ENCODE results near the gene CRHR2.

Gene CRHR2

DNA sequence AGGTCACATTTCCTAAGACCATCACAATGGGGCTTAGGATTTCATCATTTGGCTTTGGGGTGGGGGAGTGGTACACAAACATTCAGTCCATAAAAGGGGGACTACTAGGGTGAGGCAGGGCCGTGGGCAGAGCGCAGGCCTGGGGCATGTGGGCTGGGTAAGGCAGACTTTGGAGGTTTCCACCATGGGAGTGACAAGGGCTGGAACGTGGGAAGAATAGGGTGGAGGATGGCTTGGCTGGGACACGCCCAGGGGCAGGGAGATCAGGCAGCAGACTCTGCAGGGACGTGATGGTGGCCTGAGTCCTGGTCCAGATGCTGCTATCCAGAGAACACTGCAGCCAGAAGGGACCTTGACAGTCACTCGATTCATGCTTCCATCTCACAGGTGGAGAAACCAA lies 24.7 kb upstream of the CRHR2 start:
- DNase-seq (ENCODE audit: low read depth): no peak

DNA sequence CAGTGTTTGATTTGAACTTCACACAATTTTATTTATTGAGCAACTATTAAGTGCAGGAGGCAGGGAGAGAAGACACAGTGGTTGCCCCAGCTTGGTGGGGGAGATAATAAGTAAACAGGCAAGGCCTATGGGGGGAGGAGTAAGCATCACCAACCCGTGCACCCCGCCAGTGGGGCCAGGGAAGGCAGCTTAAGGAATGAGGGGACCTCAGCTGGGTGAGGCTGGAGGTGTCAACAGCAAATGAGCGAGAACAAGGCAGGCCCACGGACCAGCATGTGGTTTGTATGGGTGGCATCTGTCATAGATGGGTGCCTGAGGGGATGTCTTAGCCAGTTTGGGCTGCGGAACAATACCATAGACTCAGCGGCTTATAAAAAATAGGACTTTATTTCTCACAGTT lies 24.1 kb upstream of the CRHR2 start:
- no peak for DNase-seq (ENCODE audit: low read depth)

DNA sequence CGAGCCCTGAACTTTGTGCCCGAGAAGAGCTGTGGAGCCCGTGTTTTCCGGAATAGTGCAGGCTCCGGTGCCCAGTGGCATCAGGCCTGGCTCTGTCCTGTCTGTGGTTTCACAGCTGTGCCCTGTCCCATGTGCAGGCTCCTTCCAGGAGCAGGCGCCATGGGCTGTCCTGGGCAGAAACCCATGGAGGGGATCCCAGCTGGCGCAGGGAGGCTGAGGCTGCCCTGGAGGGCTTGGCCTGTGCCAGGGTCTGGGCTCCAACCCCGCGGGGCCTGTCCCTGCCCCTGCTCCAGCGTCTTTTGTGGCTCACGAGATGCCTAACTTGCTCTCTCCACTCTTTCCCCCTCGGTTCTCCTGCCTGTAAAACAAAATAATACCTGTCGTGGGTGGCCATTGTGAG lies 23.3 kb upstream of the CRHR2 start:
- DNase-seq (ENCODE audit: low read depth): no peak

DNA sequence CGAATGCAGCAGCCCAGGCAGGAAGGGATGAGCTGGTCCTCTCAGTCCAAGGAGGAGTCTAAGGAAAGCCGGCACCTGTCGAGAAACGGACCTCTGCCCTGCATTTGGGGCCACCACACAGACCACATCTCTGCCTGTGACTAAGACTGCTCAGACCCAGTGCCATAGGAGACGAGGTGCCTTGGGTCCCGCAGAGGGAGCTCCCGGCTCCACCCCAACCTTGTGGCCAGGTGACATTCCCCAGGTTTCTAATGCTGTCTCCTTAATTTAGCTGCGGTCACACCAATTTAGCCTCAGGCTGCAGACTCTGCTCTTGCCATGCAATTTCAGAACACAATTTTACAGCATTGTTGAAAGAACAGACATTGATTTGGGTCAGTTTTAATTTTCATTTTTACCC lies 22.8 kb upstream of the CRHR2 start:
- DNase-seq (ENCODE audit: low read depth): no peak

DNA sequence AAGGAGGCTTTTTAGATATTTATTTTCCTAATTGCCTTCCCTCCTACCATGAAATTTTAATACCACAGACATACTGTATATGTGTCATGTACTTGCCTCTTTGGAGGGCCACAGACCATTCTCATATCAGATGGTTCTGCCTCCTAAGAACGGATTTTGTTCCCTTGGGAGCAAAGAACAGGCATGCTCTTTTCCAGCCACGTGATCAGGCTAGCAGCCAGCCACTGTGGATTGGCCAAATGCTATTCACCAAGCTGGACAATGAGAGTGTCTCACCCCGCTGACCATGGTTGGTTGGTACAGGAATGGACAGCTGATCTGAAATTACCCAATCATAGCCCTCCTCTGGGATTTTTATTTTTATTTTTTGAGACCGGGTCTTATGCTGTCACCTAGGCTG lies 21.5 kb upstream of the CRHR2 start:
- no peak for DNase-seq (ENCODE audit: low read depth)

DNA sequence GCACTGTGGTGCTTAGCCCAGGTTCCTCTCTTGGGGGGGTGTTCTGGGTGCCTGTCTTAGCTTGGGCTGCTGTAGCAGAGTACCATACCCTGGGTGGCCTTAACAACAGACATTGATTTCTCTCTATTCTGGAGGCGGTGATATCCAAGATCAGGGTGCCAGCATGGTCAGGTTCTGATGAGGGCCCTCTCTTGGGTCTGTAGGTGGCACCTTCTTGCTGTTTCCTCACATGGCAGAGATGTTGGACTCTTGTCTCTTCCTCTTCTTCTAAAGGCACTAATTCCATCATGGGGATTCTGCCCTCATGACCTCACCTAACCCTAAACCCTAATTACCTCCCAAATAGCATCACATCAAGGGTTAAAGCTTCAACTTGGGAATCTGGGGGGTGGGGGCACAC lies 19.9 kb upstream of the CRHR2 start:
- no peak for DNase-seq (ENCODE audit: low read depth)

DNA sequence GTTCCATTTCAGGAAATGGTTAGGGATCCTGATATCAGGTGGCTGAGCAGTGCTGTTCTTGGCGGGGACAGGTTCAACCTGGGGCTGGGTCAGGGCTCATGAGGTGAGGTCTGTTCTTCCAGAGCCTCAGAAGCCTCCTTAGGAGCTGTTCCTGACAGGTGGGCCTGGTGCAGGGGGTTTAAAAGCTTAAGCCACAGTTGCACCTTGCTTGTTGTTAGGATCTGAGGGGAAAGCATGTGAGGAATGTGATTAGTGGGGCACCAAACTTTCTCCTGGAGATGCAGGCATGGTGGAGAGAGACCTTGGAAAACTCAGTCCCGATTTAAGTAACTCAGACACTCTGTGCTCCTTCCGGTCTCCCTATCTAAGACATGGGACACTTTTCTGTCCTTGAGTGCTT lies 18.7 kb upstream of the CRHR2 start:
- DNase-seq (ENCODE audit: low read depth): no peak

DNA sequence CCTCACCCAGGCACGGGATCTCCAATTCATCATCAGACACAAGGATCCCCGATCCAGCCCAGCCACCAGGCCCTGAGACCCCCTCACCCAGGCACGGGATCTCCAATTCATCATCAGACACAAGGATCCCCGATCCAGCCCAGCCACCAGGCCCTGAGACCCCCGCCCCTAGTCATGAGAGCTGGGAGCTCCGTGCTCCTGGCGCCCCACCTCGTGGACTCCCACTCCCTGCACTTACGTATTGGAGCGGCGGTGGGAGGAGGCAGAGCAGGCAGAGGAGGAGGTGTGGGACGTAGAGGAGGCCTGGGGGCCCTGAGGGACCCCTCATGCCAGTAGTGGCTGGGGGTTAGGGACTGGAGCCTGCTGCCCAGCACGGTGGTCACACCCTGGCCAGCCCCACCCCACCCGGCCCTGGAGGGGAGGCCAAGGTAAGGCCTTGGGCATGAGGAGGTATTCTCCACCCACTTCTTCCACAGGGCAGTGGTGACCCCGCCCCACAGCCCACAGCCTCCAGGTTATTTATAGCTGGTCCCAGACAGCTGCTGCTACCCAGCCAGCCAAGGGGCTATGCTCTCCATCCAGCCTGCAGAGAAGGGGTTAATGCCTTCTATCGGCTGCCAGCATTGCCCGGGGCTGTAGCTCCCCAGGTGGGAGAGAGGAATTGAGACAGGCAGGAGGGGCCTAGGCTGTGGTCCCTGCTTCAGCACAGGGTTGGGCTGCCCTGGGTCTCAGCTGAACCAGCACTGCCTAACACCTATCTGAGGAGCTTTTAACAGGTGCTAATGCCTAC lies 17.6 kb upstream of the CRHR2 start:
- DNase-seq (ENCODE audit: low read depth): no peak

DNA sequence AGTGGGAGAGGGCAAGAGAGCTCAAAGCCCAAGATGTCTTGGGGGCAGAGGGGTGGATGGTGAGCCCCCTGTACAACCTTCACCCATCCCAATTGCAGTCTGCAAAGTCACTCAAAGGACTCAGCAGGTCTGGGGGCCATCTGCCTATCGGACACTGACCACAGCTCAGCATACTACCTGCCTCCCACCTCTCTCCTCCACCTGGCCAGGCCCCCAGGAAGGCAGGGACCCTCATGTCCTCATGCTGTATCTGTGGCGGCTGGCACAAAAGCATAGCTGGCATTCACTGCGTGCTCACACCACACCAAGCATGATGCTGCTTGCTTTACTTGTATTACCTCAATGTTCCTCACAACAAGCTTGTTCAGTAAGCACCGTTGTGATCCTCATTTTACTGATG lies 16.2 kb upstream of the CRHR2 start:
- DNase-seq (ENCODE audit: low read depth): no peak

DNA sequence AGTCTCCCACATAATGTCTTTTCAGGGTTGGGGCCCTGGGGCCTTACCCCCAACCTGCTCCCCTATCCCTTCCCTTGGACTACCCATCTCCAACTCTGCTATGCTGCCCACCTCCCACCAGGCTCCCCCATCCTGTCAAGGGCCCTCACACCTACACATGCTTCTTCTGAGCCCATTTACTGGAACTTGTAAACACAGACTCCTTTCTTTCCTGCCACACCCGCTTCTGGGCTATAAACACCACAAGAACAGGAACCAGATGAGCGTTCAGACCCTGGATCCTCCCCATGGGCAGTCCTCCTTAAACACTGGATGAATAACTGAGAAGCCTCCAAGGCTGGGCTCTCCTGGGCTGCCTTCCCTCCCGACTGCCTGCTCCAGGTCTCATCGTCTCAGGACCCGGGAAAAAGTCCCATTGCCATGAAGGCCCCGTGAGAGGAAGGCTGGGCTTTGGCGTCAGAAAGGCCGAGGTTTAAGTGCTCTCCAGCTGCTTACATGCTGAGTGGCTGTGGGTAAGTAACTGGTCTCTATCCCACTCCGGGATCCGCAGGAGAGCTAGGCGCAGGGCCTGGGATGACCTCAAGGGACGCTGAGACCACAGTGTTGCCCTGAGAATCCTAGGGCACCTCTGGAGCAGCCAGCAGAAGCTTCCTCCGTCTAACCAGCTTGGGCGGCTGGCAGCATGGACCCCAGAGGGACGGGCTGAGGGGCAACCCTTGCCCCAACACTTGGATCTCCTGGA lies 15.6 kb upstream of the CRHR2 start:
- no peak for DNase-seq (ENCODE audit: low read depth)

DNA sequence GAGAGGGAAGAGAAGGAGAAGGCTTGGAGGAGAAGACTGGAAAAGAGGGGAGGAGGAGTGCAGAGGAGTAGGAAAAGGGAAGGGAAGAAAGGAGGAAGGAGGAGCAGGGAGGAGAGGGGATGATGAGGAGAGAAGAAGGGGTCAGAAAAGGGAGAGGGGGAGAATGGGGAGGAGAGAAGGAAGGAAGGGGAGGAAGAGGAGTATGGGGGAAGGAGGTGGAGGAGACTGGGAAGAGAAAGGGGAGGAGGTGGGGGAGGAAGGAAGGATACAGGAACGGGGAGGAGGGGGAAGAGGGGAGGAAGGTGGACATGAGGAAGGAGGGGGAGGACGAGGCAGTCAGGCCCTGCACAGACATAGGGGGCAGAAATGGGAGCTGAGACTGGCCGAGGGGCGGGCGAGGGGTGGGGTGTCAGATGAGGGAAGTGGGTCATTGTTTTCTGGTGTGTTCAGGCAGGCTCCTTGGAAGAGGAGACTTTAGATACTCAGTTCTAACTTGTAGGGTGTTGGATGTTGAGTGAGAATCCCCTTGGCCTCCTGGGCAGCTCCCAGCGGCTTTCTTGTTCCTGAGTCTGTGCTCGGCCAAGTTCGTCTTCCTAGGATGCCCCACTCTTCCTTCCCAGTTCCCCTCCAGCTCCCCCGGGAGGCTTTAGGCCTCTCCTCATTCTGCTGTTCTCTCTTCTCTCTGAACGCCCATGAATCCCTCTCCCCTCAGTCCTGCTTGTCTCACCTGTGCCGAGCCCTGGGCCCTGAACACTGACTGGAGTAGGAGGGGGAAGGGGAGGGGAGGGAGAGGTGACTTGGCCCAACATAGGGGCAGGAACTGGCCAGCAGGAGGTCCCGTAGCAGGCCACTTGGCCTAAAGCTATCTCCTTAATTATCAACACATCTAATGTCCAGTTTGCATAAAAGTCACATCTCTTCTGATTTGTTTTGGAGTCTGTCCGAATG lies 12.8 kb upstream of the CRHR2 start:
- DNase-seq (ENCODE audit: low read depth): no peak

DNA sequence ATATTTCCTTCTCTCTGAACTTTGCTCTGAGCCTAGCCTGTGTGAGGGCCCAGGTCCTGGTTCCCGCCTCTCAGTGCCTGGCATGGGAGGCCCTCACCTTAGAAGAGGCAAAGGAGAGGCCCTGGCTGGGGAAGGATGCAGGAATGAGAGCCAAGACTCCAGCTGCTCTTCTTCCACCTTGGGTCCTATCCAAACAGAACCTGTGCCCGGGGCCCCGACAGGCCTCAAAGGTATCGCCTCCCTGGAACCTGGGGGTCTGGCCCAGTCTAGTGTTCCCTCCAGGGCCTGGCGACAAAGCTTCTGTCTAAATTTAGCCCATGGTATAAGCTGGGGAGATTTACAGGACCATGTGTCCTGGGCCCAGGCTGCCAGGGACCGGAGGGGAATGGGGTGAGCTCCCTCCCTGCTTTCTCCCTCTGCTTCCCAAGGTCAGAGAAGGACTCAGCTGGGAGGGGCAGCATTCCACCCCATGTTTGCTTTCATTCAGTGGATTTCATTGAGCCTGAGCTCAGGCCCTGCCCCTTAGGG lies 12.0 kb upstream of the CRHR2 start:
- no peak for DNase-seq (ENCODE audit: low read depth)

DNA sequence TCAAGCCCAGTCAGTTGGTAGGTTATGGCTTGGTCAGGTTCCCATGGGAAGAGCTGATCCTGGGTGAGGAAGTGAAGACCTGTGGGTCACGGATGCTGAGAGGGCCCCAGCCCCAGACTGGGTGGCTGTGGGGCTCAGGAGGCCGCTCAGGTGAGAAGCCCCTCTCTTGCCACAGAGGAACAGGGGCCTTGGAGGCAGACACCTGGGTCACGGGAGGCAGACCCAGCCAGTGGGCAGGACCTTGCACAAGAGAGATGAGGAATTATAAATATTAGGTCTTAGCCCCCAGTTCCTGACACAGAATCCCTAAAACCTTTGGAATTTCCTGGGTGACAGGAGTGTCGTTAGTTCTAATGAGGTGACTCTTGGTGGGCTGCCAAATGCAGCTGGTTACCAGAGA lies 10.6 kb upstream of the CRHR2 start:
- no peak for DNase-seq (ENCODE audit: low read depth)

DNA sequence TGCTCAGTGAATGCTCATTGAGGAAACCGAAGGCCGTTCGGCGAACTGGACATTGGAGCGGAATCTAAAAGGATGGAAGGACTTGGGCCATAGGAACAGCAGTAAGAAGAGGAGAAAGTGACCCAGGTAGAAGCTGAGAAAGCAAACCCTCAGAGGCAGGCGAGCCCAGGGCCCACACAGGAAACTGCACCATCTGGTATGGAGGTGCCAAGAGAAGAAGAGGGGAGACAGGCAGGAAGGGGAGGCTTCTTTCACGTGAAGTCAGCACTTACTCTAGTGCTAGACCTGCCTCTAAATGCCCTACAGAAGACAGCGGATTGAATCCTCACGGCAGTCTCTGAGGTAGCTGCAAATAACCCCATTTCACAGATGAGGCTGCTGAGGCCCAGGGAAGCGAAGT lies 10.2 kb upstream of the CRHR2 start:
- no peak for DNase-seq (ENCODE audit: low read depth)

DNA sequence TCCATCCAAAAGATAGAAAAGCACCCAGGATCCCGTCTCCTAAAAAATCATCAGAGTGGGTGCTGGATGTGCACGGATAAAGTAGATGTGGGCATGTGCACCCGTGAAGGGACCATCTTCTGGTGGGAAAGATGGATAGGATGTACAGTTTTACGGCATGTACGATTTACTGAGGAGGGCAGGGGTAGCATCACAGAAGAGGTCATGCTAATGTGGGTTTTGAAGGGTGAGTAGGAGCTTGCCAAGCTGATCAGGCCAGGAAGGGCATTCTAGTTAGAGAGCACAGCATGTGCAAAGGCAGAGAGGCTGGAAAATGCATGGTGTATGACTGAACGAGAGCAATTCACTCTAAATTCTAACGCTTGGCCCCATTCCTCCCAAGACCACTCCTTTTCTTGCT lies 7.8 kb upstream of the CRHR2 start:
- no peak for DNase-seq (ENCODE audit: low read depth)

DNA sequence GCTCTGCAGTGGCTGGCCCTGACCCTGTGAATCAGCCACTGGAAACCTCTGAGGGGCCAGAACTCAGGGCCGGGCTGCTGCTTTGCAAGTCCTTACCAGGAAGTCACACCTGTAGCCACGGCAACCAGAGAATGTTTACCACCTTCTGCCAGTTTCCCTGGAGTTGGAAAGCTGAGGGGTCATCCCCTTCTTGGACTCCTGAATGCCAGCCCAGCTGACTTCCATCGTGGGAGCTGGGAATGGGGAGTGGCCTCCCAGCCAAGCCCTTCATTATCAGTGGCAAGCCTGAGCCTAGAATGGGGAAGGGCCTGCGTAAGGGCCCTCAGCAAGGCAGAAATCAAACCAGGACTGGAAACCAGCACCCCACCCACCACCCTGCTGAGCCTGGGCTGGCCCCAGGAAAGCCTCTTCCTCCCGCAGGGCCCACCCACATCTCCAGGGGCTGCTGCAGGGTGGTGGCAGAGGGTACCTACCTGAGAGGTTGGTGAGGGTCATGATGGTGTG lies 6.5 kb upstream of the CRHR2 start:
- DNase-seq (ENCODE audit: low read depth): no peak

DNA sequence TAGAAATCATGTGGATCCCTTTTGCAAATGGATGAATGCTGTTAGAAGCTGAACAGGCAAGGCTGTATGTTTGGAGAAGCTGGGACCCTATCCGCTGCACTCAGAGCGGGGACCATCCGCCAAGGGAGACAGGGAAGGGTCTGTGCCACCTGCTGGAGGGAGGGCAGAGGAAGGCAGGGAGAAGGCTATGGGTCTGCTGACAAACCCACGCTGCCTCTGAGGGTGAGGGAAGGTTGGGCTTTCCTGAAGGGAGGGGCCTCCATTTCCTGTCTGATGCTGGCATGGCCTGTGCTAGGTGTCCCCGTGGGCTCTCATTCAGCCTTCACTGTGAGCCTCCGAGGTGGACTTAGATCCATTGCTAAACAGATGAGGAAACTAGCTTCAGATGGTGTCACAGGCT lies 5.3 kb upstream of the CRHR2 start:
- no peak for DNase-seq (ENCODE audit: low read depth)

DNA sequence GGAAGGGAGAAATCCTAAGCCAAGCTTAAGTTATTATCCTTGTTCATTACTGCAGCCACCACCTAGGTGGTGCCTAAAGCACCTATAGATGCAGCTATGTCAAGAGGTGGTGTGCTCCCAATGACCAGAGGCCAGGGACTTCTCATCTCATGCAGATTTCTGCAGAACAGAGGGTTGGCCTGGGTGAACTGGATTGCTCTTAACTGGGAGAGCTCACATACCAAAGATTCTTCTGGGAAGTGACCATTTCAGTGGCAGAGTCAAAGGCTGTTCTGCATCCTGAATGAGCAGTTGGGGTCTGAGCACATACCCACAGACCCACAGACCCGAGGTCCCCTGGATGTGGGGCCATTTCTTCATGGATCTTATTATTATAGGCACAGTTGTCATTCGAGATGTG lies 2.1 kb upstream of the CRHR2 start:
- no peak for DNase-seq (ENCODE audit: low read depth)

DNA sequence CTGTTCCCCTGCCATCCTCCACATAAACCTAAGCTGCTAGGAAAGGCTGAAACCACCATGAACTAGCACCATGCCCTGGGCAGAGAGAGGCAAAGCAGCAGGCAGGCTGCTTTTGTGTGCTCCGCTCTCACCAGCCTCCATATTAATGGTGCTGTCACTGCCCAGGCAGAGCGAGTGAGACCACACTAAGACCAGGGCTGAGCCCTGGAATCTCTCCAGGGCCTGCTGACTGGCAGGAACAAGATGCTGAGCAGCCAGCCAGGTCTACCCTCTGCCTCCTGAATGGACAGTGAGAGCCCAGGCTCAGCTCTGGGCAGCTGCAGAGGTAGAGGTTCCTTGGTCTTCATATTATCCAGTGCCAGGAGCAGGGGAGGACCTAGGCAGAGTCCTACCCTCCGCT lies 1.6 kb upstream of the CRHR2 start:
- DNase-seq (ENCODE audit: low read depth): no peak

DNA sequence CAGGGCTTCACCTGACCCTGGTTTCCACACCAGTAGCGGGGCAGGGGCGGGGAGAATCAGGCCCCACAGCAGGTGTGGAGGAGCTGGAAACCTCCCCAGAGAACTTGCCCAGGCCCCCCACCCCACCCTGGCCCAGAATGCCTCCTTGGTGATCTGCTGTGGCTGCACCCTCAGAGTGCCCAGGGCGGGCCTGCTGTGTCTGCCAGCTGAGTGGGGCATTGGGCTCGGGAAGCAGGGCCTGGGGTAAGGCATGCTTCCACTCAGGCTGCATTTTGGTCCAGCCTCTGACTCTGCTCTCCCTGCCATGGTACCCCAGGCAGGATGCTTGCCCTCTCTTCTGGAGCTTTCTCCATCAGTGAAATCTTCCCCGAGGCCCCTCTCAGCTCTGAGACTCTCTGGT lies 1.1 kb upstream of the CRHR2 start:
- no peak for DNase-seq (ENCODE audit: low read depth)

DNA sequence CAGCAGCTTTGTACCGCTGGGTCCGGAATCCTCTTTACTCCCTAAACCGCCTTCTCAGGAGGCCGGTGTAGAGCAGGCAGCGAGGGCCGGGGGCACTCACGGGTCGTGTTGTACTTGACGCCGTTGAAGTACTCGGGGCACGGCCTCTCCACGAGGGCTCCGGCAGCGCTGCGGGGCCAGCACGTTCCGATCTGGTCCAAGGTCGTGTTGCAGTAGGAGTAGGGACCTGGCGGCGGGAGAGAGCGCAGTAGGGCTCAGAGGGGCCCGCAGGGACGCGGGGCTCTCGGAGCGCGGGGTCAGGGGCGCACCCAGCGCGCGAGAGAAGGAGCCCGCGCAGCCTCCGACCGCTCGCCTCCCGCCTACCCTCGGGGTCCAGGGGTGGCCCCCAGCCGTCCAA lies 443 bp downstream of the CRHR2 start:
- DNase-seq (ENCODE audit: low read depth): no peak

DNA sequence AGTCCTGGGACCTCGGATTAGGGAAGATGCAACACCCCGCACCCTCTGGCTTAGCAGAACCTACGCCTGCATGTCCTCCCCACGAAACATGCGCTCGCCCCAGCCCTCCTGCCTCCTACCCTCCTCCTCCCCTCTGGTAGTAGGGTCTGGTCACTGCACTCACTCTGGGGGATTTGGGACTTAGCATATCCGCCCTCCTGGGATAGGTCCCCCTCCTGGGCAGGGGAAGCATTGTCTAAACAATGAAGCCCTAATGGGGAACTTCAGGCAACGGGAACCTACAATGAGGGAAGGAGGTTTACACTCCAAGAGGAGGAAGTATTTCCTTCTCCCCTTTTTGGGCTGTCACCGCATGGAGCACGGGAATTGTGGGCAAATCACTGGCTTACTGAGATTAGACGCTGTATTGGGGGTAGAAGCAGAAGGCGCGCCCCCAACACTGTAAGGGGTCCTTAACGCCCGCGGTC lies 892 bp downstream of the CRHR2 start:
- DNase-seq (ENCODE audit: low read depth): no peak

Data from HS-27A (cell line).